ENCODE data around the gene GPC6.

DNA sequence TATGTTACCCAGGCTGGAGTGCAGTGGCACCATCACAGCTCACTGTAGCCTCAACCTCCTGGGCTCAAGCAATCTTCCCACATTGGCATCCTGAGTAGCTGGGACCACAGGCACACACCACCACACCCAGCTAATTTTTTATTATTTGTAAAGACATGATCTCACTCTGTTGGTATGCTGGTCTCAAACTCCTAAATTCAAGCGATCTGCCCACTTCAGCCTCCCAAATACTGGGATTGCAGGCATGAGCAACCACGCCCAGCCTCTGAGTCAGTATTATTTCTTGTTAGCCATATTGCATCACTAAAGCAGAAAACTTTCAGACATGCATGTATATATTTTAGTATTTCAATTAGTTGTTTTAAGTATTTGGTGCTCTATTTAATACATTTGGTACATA, 376.4 kb downstream of the GPC6 start:
- TF ChIP-seq, protein P1, sequence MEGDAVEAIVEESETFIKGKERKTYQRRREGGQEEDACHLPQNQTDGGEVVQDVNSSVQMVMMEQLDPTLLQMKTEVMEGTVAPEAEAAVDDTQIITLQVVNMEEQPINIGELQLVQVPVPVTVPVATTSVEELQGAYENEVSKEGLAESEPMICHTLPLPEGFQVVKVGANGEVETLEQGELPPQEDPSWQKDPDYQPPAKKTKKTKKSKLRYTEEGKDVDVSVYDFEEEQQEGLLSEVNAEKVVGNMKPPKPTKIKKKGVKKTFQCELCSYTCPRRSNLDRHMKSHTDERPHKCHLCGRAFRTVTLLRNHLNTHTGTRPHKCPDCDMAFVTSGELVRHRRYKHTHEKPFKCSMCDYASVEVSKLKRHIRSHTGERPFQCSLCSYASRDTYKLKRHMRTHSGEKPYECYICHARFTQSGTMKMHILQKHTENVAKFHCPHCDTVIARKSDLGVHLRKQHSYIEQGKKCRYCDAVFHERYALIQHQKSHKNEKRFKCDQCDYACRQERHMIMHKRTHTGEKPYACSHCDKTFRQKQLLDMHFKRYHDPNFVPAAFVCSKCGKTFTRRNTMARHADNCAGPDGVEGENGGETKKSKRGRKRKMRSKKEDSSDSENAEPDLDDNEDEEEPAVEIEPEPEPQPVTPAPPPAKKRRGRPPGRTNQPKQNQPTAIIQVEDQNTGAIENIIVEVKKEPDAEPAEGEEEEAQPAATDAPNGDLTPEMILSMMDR (tag by site-specific recombination; IDR thresholded peaks at IDR 0.05) = no peak
- no peak for TF ChIP-seq GLI4 (tag by site-specific recombination; IDR thresholded peaks at IDR 0.05)
- no peak for TF ChIP-seq EGR2 (tag by site-specific recombination; IDR thresholded peaks at IDR 0.05; ENCODE audit: low read depth)
- no peak for TF ChIP-seq ZNF324 (tag by site-specific recombination; IDR thresholded peaks at IDR 0.05)
- TF ChIP-seq ZNF174 (tag by site-specific recombination; IDR thresholded peaks at IDR 0.05) = no peak
- TF ChIP-seq KLF7 (tag by site-specific recombination; IDR thresholded peaks at IDR 0.05; ENCODE audit: borderline replicate concordance) = peak; percentile 37; the same call in 1 of the 2 replicates
- no peak for TF ChIP-seq ZNF121 (tag by site-specific recombination; IDR thresholded peaks at IDR 0.05)
- TF ChIP-seq PRDM1 (tag by site-specific recombination; IDR thresholded peaks at IDR 0.05) = no peak
- no peak for TF ChIP-seq ZNF335 (tag by site-specific recombination; conservative IDR thresholded peaks at IDR 0.05)
- TF ChIP-seq ZNF302 (tag by site-specific recombination; IDR thresholded peaks at IDR 0.05; ENCODE audit: low read depth) = no peak
- TF ChIP-seq, protein P2, sequence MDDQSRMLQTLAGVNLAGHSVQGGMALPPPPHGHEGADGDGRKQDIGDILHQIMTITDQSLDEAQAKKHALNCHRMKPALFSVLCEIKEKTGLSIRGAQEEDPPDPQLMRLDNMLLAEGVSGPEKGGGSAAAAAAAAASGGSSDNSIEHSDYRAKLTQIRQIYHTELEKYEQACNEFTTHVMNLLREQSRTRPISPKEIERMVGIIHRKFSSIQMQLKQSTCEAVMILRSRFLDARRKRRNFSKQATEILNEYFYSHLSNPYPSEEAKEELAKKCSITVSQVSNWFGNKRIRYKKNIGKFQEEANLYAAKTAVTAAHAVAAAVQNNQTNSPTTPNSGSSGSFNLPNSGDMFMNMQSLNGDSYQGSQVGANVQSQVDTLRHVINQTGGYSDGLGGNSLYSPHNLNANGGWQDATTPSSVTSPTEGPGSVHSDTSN (CRISPR knock-in tag; IDR thresholded peaks at IDR 0.05) = no peak
- TF ChIP-seq ZNF549 (tag by site-specific recombination; IDR thresholded peaks at IDR 0.05) = no peak
